ENCODE results near the gene BUD13.
"Not testable (repeated sequence)": the region's sequence is repeated elsewhere in the genome, so short reads cannot be mapped to it uniquely, and the experiment has no call there.

BUD13 gene

GRCh38 chr11:116808262-116809175, 35.7 kb upstream of the BUD13 start:
- TF ChIP-seq EZH2 (IDR thresholded peaks at IDR 0.05; ENCODE audit: borderline replicate concordance, low read length) (no peak), CTCF (IDR thresholded peaks at IDR 0.05; ENCODE audit: low read length) (no peak)

GRCh38 chr11:116807601-116808261, 34.9 kb upstream of the BUD13 start:
- no peak overlapping the region for H3K4me3 ChIP-seq (ENCODE audit: low read depth, low read length, poor library complexity, severe bottlenecking)
- H4K20me1 ChIP-seq (ENCODE audit: insufficient read depth, low read length), result no peaks in the 10 kb centered on the region
- no peaks in the 10 kb centered on the region for H3K79me2 ChIP-seq (ENCODE audit: insufficient read depth, low read length)
- H3K27me3 ChIP-seq (ENCODE audit: insufficient read depth, low read length), result no peaks in the 10 kb centered on the region
- no peaks in the 10 kb centered on the region for H3F3A ChIP-seq (ENCODE audit: insufficient read depth, low read length)
- TF ChIP-seq CTCF (IDR thresholded peaks at IDR 0.05; ENCODE audit: low read length) (no peak), EZH2 (IDR thresholded peaks at IDR 0.05; ENCODE audit: borderline replicate concordance, low read length) (no peak)
- no peaks in the 10 kb centered on the region for H3K9me3 ChIP-seq (ENCODE audit: low read length)
- no peak overlapping the region for H3K27ac ChIP-seq (ENCODE audit: low read depth, low read length, poor library complexity, severe bottlenecking)
- no peak overlapping the region for H3K4me2 ChIP-seq (ENCODE audit: low read length)
- H3K4me1 ChIP-seq (ENCODE audit: insufficient read depth, low read length, severe bottlenecking), result peaks cover 15% of the 10 kb centered on the region
- H2AFZ ChIP-seq (ENCODE audit: low read length), result no peak overlapping the region
- H3K9me2 ChIP-seq (ENCODE audit: low read depth, low read length), result no peaks in the 10 kb centered on the region
- H3K36me3 ChIP-seq (ENCODE audit: insufficient read depth, low read length), result no peaks in the 10 kb centered on the region
- no peak overlapping the region for H3K9ac ChIP-seq (ENCODE audit: low read length)

More at GRCh38 chr11:116808262-116809175, 35.7 kb upstream of the BUD13 start:
- Histone ChIP-seq H3F3A (ENCODE audit: insufficient read depth, low read length) (no peaks in the 10 kb centered on the region), H3K4me1 (ENCODE audit: insufficient read depth, low read length, severe bottlenecking) (peaks cover 15% of the 10 kb centered on the region), H3K9ac (ENCODE audit: low read length) (no peak overlapping the region), H3K9me2 (ENCODE audit: low read depth, low read length) (no peaks in the 10 kb centered on the region), H3K27me3 (ENCODE audit: insufficient read depth, low read length) (no peaks in the 10 kb centered on the region), H3K4me2 (ENCODE audit: low read length) (no peak overlapping the region), H4K20me1 (ENCODE audit: insufficient read depth, low read length) (no peaks in the 10 kb centered on the region), H3K27ac (ENCODE audit: low read depth, low read length, poor library complexity, severe bottlenecking) (no peak overlapping the region), H3K4me3 (ENCODE audit: low read depth, low read length, poor library complexity, severe bottlenecking) (no peak overlapping the region), H3K79me2 (ENCODE audit: insufficient read depth, low read length) (no peaks in the 10 kb centered on the region), H3K36me3 (ENCODE audit: insufficient read depth, low read length) (no peaks in the 10 kb centered on the region), H3K9me3 (ENCODE audit: low read length) (no peaks in the 10 kb centered on the region), H2AFZ (ENCODE audit: low read length) (no peak overlapping the region)

GRCh38 chr11:116804001-116804400, 31.2 kb upstream of the BUD13 start:
- no peaks in the 10 kb centered on the region for H3K27me3 ChIP-seq (ENCODE audit: insufficient read depth, low read length)
- H3K9me3 ChIP-seq (ENCODE audit: low read length), result no peaks in the 10 kb centered on the region
- no peak for TF ChIP-seq CTCF (IDR thresholded peaks at IDR 0.05; ENCODE audit: low read length)
- no peak for TF ChIP-seq EZH2 (IDR thresholded peaks at IDR 0.05; ENCODE audit: borderline replicate concordance, low read length)
- no peaks in the 10 kb centered on the region for H4K20me1 ChIP-seq (ENCODE audit: insufficient read depth, low read length)
- no peak overlapping the region for H2AFZ ChIP-seq (ENCODE audit: low read length)
- H3K79me2 ChIP-seq (ENCODE audit: insufficient read depth, low read length), result no peaks in the 10 kb centered on the region
- H3K4me2 ChIP-seq (ENCODE audit: low read length), result no peak overlapping the region
- no peaks in the 10 kb centered on the region for H3F3A ChIP-seq (ENCODE audit: insufficient read depth, low read length)
- no peaks in the 10 kb centered on the region for H3K9me2 ChIP-seq (ENCODE audit: low read depth, low read length)
- H3K9ac ChIP-seq (ENCODE audit: low read length), result no peak overlapping the region
- no peaks in the 10 kb centered on the region for H3K4me1 ChIP-seq (ENCODE audit: insufficient read depth, low read length, severe bottlenecking)
- H3K27ac ChIP-seq (ENCODE audit: low read depth, low read length, poor library complexity, severe bottlenecking), result no peak overlapping the region
- H3K4me3 ChIP-seq (ENCODE audit: low read depth, low read length, poor library complexity, severe bottlenecking), result no peak overlapping the region
- H3K36me3 ChIP-seq (ENCODE audit: insufficient read depth, low read length), result no peaks in the 10 kb centered on the region; the same call in 1 of the 2 replicates

- H3F3A ChIP-seq (ENCODE audit: insufficient read depth, low read length); H3K27ac ChIP-seq (ENCODE audit: low read depth, low read length, poor library complexity, severe bottlenecking); H3K9me3 ChIP-seq (ENCODE audit: low read length); H3K9ac ChIP-seq (ENCODE audit: low read length); H3K27me3 ChIP-seq (ENCODE audit: insufficient read depth, low read length); H3K9me2 ChIP-seq (ENCODE audit: low read depth, low read length); H2AFZ ChIP-seq (ENCODE audit: low read length); H3K79me2 ChIP-seq (ENCODE audit: insufficient read depth, low read length); H3K36me3 ChIP-seq (ENCODE audit: insufficient read depth, low read length); H3K4me2 ChIP-seq (ENCODE audit: low read length); H3K4me1 ChIP-seq (ENCODE audit: insufficient read depth, low read length, severe bottlenecking); H3K4me3 ChIP-seq (ENCODE audit: low read depth, low read length, poor library complexity, severe bottlenecking); H4K20me1 ChIP-seq (ENCODE audit: insufficient read depth, low read length): not testable (repeated sequence)
Measured at GRCh38 chr11:116801662-116802061, 28.9 kb upstream of the BUD13 start.

Measured in OCI-LY1 (cell line).